Stimulated activated CD8-positive, alpha-beta memory T cell treated with anti-CD3 and anti-CD28 coated beads, Interleukin-15, amount 100 ng/mL, for 1 hour (primary cell): Measurements from ENCODE around the gene ITGA2.
"Not testable (repeated sequence)": the region's sequence is repeated elsewhere in the genome, so short reads cannot be mapped to it uniquely, and the experiment has no call there.

ENCODE experiments used
- DNase-seq: peaks from one replicate; pipeline ENCODE4 v3.0.0-alpha.2; 2020; ENCODE audit warnings: low read depth

Gene ITGA2

GRCh38 chr5:52989025-52989780 is at the start of gene ITGA2:
Gene ITGA2 (plus strand): TSS chr5:52989352. CDS start chr5:52989469, 117 bp downstream.
- no peak for DNase-seq

- no peak for DNase-seq
Measured at GRCh38 chr5:52943285-52943684, 45.9 kb upstream of the ITGA2 start.

GRCh38 chr5:52943808-52944207 is 45.3 kb upstream of the ITGA2 start:
- no peak for DNase-seq

- no peak for DNase-seq
Measured at GRCh38 chr5:52945040-52945439, 44.1 kb upstream of the ITGA2 start.

GRCh38 chr5:52947208-52947607 is 41.9 kb upstream of the ITGA2 start:
- DNase-seq: no peak

- no peak for DNase-seq
Measured at GRCh38 chr5:52947851-52948250, 41.3 kb upstream of the ITGA2 start.

GRCh38 chr5:52948418-52949076 is 40.6 kb upstream of the ITGA2 start:
- DNase-seq: peak; percentile 19

- DNase-seq: no peak
Measured at GRCh38 chr5:52950686-52951085, 38.5 kb upstream of the ITGA2 start.

- DNase-seq: no peak
Measured at GRCh38 chr5:52952483-52952882, 36.7 kb upstream of the ITGA2 start.

GRCh38 chr5:52956014-52956413 is 33.1 kb upstream of the ITGA2 start:
- no peak for DNase-seq

- DNase-seq: no peak
Measured at GRCh38 chr5:52956915-52957747, 32.0 kb upstream of the ITGA2 start.

- DNase-seq: no peak
Measured at GRCh38 chr5:52961274-52961681, 27.9 kb upstream of the ITGA2 start.

GRCh38 chr5:52963636-52964035 is 25.5 kb upstream of the ITGA2 start:
- DNase-seq: no peak

- no peak for DNase-seq
Measured at GRCh38 chr5:52964138-52964537, 25.0 kb upstream of the ITGA2 start.

GRCh38 chr5:52976157-52976556 is 13.0 kb upstream of the ITGA2 start:
- not testable (repeated sequence) for DNase-seq

- no peak for DNase-seq
Measured at GRCh38 chr5:52977264-52977897, 11.8 kb upstream of the ITGA2 start.

GRCh38 chr5:52981507-52981906 is 7.6 kb upstream of the ITGA2 start:
- DNase-seq: no peak

GRCh38 chr5:52983731-52984636 is 5.2 kb upstream of the ITGA2 start:
- DNase-seq: no peak

- no peak for DNase-seq
Measured at GRCh38 chr5:52985306-52985705, 3.8 kb upstream of the ITGA2 start.

GRCh38 chr5:52987711-52988331 is 1.3 kb upstream of the ITGA2 start:
- no peak for DNase-seq
